GM21529 (cell line): ENCODE measurements around the gene SPSB1.

ENCODE experiments used
- ATAC-seq: cut with Tn5 transposase; IDR thresholded peaks from one replicate; pipeline ENCODE4 v1.9.1; 2021; ENCODE audit not compliant: unreplicated experiment

SPSB1 gene

DNA sequence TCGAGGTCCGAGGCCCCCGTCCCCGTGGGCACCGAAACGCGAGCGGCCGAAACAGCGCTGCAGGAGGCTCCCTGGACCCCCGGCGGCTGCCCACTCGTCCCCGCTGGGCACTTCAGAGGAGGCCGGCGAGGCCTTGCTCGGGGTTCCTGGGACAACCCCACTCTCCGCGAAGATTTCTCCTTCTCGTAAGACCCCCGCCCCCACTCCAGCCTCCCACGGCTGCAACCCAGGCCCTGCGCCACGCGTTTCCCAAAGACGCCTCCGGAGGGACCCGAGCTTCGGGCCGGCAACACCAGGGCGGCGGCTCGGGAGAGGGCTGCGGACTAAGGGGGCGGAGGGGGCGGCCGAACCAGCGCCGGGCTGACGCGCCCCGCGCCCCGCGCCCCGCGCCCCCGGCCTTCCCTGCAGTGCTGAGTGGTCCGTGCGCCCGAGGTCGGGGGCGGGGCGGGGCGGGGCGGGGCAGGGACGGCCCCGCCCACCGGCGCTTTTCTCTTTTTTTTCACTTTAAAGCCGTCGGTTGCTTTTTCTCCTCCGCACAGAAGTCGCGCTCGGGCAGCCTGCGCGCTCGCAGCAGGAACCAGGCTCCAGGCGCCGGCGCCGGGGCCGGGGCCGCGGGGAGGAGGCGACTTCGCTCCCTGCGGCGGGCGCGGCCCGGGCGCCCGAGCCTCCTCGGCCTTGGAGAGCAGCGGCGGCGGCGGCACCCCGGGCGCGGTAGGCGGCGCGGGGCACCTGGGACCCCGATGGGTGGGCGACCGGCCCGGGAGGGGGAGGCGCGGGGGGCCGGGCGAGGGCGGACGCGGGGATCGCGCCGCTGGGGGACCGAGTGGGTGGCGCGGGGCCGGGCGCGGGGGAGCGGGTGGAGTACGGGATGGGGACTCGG lies at the start of gene SPSB1:
SPSB1 (plus strand) TSS at position 534 of the 880 bp plus-strand sequence. CDS start 62,998 bp downstream, outside the sequence.
- peak; percentile 57 for ATAC-seq

- ATAC-seq = no peak
These were observed 49.5 kb upstream of the SPSB1 start for GRCh38 chr1:9243066-9243739.

DNA sequence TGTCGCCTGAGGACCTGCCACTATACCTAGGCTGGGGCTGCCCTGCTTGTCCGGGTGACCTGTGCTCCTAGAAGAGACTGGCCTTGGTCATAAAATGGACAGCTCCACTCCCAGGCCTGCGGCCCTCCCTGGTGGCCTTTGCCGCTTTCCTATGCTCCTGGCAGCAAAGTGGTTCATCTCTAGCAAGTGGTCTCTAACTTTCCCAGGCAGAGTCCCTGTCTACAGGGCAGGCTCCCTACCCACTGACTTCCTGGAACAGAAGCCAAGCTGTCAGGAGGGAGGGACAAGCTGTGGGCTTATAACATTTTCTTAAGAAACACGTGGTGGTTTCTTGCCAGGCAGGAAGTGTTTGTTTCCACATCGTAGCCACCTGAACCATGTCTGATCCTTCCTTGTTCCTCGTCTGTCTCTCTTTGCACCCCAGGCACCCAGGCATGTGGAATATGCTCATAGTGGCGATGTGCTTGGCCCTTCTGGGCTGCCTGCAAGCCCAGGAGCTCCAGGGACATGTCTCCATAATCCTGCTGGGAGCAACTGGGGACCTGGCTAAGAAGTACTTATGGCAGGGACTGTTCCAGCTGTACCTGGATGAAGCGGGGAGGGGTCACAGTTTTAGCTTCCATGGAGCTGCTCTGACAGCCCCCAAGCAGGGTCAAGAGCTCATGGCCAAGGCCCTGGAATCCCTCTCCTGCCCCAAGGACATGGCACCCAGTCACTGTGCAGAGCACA lies 48.0 kb upstream of the SPSB1 start:
- no peak for ATAC-seq

GRCh38 chr1:9245230-9245619 lies 47.5 kb upstream of the SPSB1 start:
- ATAC-seq = no peak

DNA sequence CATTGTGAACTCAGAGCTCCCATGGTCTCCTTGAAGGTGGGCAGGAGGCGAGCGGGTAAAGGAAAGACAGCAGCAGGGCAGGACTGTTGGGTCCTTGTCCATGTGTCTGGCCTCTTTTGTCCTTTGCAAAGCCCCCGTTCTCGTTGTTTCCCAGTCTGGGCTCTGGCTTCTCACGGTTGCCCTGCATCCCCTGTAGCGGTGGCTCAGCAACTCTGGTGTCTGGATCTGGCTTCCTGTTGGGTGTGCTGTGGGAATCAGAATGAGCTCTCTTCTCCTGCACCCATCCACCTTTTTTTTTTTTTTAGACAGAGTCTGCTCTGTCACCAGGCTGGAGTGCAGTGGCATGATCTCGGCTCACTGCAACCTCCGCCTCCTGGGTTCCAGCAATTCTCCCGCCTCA lies 47.0 kb upstream of the SPSB1 start:
- ATAC-seq = no peak

- no peak for ATAC-seq
These were observed 46.5 kb upstream of the SPSB1 start for GRCh38 chr1:9246215-9246614.

GRCh38 chr1:9246841-9247785 lies 45.6 kb upstream of the SPSB1 start:
- ATAC-seq = no peak

GRCh38 chr1:9247894-9248293 lies 44.8 kb upstream of the SPSB1 start:
- no peak for ATAC-seq

DNA sequence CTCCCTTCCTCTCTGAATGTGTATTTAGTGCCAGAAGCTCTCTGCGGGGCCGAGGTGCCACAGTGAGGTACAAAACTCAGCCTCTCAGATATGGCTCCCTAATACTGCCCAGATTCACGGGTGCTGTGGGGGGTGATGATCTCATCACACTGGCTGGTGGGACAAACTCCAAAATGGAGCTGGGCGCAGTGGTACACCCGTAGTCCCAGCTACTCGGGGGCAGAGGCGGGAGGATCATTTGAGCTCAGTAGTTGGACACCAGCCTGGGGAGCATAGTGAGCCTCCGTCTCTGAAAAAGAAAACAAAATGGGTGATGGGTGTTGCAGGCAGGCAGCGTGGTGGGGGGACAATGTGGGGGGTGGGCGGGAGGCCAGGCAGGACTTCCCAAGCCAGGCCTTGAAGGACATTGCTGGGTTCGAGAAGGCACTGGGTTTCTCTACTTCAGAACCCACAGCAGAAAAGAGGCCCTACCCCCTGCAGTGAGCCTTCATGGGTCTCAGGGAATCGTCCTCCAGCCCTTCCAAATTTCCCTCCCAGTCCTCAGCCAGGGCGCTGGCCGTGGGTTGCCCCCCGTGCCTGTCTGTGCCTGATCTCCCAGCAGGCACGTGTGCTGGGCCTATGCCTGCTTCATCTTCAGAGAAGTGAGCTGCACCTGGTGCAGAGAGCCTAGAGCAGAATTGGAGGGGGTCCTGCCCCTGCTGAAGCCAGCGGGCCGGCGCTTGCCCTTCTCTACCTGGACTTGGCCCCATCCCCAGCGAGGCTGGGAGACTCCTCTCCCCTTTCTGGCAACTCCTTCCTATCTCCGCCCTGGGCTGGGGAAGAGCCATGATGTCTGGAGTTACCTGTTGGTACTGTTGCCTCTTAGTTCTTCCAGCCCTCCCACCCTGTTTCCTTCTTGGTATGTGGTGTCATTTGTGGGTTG lies 44.1 kb upstream of the SPSB1 start:
- no peak for ATAC-seq

DNA sequence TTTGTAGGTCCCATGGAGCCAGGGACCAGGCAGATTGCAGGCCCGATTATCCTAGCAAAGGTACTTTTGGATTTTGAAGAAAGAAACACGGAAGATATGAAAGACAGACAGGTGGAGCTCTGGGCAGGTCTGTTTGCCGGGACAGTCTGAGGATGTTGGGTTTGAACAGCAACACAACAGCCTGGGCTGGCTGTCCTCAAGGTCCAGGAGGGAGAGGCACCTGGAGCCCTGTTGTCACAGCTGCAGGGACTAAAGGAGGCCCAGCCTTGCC lies 43.5 kb upstream of the SPSB1 start:
- no peak for ATAC-seq

DNA sequence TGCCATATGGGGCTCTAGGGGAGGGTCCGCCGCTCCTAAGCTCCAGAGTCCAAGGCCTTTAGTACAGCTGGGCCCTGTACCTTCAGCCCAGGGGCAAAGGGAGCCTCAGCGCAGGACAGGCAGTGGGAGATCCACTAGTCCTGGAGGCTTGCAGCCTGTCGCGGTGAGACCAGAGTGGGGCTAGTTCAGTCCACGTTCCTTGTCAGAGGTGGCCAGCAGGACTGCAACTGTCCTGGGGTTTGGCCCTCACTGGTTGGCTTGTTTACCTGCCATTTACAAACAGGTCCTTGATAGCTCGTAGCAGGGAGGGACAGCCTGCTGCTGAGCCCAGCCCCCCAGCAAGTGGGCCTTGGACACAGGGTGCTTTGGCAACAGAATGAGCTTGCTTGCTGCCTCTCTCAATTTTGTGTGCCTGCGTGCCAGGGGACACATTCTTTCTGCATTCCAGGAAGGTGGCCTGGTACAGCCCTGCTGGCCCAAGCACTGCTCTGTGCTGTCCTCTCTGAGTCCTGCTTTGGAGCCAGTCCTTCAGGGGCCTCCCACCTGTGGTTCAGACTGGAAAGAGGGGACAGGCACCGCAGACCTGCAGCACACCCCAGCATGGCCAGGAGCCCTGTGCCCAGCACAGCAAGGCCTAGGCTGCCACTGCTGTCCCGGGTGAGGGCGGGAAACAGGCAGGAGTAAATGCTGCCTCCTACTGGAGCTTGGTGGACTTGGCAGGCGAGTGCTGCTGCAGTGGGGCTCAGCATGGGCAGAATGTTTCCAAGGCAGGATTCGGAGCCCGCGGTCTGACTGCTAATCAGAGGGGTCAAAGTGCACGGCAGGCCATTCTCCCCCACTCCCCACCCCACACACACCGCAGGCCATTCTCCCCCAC lies 42.9 kb upstream of the SPSB1 start:
- no peak for ATAC-seq

GRCh38 chr1:9250411-9251381 lies 42.0 kb upstream of the SPSB1 start:
- ATAC-seq = no peak

DNA sequence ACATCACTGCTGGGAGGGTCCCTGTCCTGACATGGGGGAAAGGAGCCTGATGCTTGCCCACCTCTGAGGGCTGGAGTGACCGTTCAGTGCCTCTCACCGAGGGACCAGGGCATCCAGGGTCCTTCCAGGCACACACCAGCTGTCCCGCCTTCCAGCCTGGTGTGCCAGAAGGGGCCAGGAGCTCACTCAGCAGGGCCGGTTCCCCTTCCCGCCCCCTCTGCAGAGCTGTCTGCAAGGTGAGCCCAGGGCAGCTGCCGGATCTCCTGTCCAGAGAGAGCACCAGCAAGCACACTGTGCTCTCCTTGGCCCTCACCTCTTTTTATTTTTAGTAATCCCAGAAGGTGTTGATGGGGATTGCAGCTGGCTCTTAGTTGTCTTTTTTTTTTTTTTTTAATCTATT lies 41.2 kb upstream of the SPSB1 start:
- no peak for ATAC-seq

DNA sequence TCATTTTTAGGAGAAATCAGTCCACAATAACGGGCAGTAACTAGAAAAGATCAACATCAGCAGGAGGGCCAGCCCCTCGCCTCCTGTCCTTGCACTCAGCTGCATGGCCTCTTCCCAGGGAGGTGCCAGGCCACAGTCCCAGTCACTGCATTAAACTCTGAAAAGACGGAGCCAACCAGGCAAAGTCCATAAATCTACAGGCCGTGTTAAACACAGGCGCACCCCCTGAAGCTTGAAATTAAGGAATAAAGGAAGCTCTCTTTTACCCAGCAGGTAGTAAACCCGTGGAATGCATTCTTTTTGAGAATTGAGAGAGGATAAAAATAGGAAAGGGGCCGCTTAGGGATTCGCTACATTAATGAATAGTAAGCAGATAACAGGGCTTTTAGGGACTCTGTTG lies 39.7 kb upstream of the SPSB1 start:
- no peak for ATAC-seq

- no peak for ATAC-seq
These were observed 39.1 kb upstream of the SPSB1 start for GRCh38 chr1:9253453-9254105.

- ATAC-seq = no peak
These were observed 36.4 kb upstream of the SPSB1 start for GRCh38 chr1:9256332-9256731.

- no peak for ATAC-seq
These were observed 34.8 kb upstream of the SPSB1 start for GRCh38 chr1:9257851-9258250.
